Measurements from ENCODE around the gene MIPOL1.
"Not testable (repeated sequence)": the region's sequence is repeated elsewhere in the genome, so short reads cannot be mapped to it uniquely, and the experiment has no call there.

MIPOL1 gene

GRCh38 chr14:37555596-37555995, 357.9 kb downstream of the MIPOL1 start:
- not testable (repeated sequence) for DNase-seq

- DNase-seq: no peak
These were observed 361.0 kb downstream of the MIPOL1 start for GRCh38 chr14:37558740-37559139.

GRCh38 chr14:37559386-37559785, 361.6 kb downstream of the MIPOL1 start:
- no peak for DNase-seq

DNA sequence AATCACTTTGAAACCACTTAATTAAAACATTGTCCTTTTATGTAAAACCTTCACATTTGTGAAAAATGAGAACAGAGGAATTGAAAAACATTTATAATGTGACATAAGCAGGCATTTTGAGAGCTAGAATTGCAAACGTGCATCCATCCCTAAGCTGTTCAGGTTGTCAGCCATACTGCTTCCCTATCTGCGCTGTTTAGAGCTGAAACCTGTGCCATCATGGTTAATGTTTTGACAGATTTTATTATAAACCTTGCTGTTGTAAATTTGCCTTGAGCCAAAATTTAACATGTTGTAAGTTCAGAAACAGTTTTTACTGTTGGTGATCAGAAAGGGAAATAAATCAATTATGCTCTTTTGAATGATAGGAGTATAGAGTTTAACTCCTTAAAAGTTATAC, 365.5 kb downstream of the MIPOL1 start:
- no peak for DNase-seq

- no peak for DNase-seq
These were observed 367.8 kb downstream of the MIPOL1 start for GRCh38 chr14:37565550-37565949.

- no peak for DNase-seq
These were observed 369.2 kb downstream of the MIPOL1 start for GRCh38 chr14:37566811-37567371.

DNA sequence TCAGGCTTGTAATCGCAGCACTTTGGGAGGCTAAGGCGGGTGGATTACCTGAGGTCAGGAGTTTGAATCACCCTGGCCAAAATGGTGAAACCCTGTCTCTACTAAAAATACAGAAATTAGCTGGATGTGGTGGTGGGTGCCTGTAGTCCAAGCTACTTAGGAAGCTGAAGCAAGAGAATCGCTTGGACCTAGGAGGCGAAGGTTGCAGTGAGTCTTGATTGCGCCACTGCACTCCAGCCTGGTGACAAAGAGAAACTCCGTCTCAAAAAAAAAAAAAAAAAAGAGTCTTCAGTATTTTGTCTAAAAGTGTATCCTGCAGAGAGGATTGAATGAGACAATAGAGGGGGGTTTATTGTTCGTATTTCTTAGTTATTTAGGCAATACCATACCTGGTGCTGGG, 372.0 kb downstream of the MIPOL1 start:
- no peak for DNase-seq

GRCh38 chr14:37571391-37571790, 373.7 kb downstream of the MIPOL1 start:
- no peak for DNase-seq

- no peak for DNase-seq
These were observed 375.6 kb downstream of the MIPOL1 start for GRCh38 chr14:37573356-37573755.

GRCh38 chr14:37579274-37579673, 381.5 kb downstream of the MIPOL1 start:
- DNase-seq: no peak

- DNase-seq: no peak
These were observed 382.4 kb downstream of the MIPOL1 start for GRCh38 chr14:37580146-37580545.

GRCh38 chr14:37583358-37584210, 385.8 kb downstream of the MIPOL1 start:
- DNase-seq: no peak

DNA sequence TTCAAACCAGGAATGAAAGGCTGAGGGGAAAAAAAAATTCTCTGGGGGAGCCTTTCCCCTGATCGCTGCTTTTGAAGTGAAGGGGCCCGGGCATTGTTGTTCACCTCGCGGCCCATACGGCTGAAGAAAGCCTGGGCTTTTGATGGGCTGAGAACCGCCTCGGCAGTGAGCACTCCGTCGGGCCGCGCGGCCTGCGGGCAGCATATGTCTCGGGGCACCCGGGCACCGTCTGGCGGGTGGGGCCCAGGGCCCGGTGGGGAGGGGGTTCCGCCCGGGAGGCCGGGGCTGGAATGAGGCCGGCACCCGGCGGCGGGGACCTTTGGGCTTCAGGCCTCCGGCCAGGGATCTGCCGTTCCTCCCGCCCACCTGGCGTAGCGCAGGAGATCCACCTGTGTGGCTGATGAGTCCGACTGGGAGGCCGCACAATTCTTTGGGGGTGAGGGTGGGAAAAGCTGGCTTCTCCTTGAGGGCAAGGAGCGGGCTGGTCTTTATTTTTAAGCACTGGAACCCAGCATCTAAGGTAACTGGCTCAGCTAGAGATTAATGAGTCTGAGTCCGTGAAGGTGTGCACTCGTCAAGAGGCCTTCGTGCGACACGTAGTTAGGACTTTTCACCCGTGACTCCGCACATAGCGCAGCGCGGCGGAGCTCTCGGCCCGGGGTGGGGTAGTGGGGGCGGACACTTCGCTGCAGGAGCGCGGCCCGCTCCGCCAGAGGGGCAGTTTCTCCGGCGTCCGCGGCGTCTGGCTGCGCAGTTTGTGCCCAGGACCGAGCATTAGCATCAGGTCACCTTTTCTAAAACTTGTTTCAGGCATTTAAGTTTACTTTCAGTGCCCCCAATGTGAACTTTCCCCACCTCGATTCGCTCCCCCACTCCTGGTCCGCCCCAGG, 386.7 kb downstream of the MIPOL1 start:
- no peak for DNase-seq

DNA sequence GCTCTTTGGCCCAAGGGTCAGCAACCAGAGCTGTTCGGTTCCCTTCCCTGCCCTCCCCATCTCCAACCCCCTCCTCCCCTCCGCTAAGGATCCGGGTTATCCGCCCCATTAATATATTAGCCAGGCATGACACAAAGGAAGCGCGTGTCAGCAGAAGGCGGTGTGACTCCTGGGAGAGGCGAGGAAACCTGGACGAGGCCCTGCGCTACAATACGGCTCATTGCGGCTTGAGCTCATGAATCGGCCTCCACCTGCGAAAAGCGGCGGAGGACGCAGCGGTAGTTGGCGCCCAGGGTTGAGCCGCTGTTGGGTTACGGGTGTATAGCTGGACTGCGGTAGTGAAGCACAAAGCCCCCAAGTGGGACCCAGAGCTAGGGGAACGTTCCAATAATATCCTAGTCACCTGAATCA, 387.4 kb downstream of the MIPOL1 start:
- DNase-seq: no peak

GRCh38 chr14:37585971-37586796, 388.4 kb downstream of the MIPOL1 start:
- DNase-seq: no peak

GRCh38 chr14:37586797-37587130, 389.0 kb downstream of the MIPOL1 start:
- DNase-seq: no peak

DNA sequence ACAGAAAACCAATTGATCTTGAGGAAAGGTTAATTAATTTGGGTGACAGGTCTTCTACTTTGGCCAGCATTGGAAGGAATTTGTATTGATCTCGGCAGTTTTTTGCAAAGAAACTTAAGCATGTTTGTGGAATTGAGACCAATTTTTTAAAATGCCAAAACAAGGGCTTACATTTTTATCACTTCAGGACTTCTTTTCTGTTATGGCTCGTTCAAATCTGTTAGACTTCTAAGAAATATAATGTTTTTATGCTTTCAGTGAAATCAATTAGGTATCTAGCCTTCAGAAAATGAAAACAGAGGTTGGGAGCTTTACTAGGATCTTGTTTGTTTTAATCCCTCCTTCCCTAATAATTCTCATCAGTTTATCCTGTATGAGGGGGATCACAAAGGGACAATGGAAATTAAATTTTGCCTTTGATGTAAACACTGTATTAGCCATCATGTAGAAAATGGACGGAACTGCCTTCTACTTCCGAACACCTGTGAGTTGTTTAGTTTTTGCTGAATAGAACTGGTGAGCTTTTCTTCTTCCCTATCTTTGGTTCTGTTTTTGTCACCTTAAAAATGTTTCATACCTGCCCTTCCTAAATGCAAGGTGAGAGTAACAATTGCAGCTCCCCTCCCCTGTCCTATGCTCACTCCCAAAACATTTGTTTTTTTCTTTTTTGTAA, 389.5 kb downstream of the MIPOL1 start:
- no peak for DNase-seq

GRCh38 chr14:37587881-37588666, 390.3 kb downstream of the MIPOL1 start:
- DNase-seq: no peak

DNA sequence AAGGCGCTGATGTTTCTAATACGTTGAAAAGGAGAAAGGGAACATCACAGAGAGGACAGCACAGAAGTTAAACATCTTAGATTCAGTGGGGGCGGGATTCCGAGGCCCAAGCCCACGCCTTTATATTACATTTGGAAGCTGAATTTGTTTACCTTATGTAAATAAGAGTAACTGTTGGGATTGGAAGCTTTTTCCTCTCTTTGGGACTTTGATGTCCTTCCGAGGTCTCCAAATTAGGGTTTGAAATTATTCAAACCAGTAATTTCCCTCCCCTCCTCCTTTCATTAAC, 390.9 kb downstream of the MIPOL1 start:
- DNase-seq: no peak

- DNase-seq: no peak
These were observed 391.4 kb downstream of the MIPOL1 start for GRCh38 chr14:37588956-37589714.

Measured in CD4-positive, alpha-beta T cell treated with Interleukin-17A for 4 hours (primary cell).